ENCODE data around the gene IL1R2.

The IL1R2 gene

DNA sequence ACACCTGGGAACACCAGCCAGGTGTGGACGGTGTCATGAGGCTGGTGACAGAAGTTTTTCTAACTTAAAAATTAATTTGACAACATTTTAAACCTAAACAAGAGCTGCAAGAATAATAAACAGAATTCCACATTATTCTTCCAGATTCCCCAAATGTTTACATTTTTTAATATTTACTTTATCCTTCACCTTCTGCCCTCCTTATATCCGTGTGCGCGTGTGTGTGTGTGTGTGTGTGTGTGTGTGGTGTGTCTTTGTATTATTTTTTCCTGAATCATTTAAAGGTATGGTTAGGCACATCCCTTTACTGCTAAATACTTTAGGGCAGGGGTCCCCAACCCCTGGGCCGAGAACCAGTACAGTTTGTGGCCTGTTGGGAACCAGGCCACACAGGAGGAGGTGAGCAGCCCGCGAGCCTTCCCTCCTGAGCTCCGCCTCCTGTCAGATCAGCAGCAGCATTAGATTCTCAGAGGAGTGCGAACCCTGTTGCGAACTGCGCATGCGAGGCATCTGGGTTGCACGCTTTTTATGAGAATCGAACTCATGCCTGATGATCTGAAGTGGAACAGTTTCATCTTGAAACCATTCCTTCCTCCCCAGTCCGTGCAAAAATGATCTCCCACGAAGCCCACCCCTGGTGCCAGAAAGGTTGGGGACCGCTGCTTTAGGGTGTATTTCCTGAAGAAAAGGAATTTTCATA, 16.4 kb upstream of the IL1R2 start:
- no peak for DNase-seq (ENCODE audit: low spot score)

DNA sequence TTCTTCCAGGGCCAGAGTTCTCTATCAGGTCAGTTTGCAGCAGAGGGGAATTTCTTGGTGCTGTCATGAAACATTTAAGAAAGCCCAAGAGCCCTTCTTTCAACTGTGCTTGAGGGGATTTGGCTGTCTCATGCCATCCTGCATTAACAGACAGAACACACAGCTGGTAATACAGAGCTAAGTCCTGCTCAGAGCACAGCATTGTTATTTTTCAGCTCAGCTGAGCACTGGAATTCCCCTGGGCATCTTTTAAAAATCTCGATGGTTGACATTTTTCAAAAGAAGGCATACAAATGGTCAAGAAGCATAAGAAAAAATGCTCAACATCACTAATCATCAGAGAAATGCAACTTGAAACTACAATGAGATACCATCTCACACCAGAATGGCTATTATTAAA, 14.9 kb upstream of the IL1R2 start:
- no peak for DNase-seq (ENCODE audit: low spot score)

DNA sequence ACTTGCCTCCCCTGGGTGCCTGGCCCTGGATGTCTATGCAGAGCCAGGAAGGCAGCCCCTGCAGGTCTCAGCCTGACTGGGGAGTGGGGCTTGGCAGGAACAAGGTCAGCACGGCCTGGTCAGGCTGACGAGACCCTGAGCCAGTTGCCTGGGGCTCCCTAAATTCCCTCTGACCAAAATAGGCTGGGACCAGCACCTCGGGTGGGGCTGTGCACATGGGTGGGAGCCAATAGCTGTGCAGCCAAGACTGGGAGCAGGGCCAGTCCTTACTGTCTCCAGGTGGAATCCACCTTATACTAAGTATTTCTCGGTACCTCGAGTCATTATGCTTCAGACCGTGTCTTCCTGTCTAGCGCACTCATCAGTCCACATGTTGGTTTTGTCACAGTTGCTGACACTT, 11.4 kb upstream of the IL1R2 start:
- no peak for DNase-seq (ENCODE audit: low spot score)

GRCh38 chr2:101981066-101981465, 10.7 kb upstream of the IL1R2 start:
- DNase-seq (ENCODE audit: low spot score) = no peak

DNA sequence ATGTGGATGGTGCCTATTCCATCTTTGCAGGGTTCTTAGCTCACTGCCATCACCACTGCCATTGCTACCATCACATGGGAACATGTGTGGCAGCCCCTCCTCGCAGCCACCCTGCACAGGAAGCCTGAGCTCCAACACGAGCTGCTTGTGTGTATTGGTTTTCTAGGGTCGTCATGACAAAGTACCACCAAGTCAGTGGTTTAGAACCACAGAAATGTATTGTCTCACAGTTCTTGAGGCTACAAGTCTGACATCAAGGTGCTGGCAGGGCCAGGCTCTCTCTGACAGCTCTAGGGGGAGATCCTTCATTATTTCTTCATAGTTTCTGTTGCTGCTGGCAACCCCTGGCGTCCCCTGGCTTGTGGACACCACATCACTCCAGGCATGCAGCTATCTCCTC, 10.3 kb upstream of the IL1R2 start:
- no peak for DNase-seq (ENCODE audit: low spot score)

DNA sequence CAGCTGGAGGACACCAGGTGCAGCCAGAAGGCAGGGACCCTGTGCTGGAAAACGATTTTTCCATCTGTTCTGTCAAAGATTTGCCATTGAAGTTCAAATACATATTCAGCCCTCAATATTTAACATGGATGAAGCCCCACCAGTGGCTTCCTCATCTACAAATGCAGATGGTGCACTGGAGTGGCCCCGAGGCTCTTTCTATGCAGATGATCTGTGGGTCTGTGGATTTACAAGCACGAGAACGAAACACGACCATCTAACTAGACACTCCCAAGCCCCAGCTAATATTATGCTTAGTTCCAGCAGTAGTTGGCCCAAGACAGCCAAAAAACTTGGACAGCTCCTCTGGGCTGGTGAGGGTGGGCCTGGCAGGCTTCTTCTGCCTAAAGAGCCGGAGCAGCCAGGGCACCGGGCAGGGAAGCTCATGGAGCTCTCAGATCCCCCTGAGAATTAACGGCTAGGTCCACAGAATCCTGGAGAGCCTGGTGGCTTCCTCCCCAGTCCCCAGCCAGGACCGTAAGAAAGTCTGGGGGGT, 9.2 kb upstream of the IL1R2 start:
- DNase-seq (ENCODE audit: low spot score) = no peak

DNA sequence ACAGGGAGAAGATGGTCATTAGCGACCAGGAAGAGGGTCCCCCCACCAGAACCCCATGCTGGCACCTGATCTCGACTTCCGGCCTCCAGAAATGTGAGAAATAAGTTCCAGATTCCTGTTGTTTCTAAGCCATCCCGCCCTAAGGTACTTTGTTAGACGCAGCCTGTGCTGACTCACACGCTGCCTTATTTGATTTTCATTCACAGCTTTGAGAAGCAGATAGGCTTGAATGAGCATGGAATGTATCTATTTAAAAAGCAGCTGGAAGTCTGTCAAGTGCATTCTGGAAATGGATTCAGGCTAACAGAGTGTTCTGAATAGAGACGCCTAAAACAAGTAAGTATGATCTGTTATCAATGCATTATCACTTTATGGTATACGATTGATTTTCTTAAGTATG, 8.3 kb upstream of the IL1R2 start:
- DNase-seq (ENCODE audit: low spot score) = no peak

- DNase-seq (ENCODE audit: low spot score) = peak; percentile 21
These were observed 7.8 kb upstream of the IL1R2 start for GRCh38 chr2:101983928-101984327.

GRCh38 chr2:101984656-101985055, 7.1 kb upstream of the IL1R2 start:
- DNase-seq (ENCODE audit: low spot score) = no peak

- peak; percentile 41 for DNase-seq (ENCODE audit: low spot score)
These were observed 6.5 kb upstream of the IL1R2 start for GRCh38 chr2:101985101-101985792.

DNA sequence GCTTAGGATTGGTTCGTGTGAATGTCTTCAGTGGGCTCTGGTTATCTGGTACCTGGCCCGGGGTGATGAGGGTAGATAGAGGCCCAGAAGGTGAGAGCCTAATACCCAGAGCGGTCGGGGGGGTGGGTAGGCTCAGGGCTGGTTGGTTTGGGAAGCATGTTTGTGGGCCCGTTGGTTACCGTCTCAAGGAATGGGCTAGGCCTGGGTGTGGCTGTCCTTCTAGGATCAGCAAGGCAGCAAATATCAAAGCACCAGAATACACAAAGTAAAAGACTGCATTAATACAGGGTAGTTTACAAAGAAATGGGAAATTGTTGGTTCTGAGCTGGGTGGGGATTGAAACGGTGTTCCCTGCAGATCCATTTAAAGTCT, 6.0 kb upstream of the IL1R2 start:
- DNase-seq (ENCODE audit: low spot score) = no peak

- DNase-seq (ENCODE audit: low spot score) = no peak
These were observed 5.4 kb upstream of the IL1R2 start for GRCh38 chr2:101986376-101986775.

DNA sequence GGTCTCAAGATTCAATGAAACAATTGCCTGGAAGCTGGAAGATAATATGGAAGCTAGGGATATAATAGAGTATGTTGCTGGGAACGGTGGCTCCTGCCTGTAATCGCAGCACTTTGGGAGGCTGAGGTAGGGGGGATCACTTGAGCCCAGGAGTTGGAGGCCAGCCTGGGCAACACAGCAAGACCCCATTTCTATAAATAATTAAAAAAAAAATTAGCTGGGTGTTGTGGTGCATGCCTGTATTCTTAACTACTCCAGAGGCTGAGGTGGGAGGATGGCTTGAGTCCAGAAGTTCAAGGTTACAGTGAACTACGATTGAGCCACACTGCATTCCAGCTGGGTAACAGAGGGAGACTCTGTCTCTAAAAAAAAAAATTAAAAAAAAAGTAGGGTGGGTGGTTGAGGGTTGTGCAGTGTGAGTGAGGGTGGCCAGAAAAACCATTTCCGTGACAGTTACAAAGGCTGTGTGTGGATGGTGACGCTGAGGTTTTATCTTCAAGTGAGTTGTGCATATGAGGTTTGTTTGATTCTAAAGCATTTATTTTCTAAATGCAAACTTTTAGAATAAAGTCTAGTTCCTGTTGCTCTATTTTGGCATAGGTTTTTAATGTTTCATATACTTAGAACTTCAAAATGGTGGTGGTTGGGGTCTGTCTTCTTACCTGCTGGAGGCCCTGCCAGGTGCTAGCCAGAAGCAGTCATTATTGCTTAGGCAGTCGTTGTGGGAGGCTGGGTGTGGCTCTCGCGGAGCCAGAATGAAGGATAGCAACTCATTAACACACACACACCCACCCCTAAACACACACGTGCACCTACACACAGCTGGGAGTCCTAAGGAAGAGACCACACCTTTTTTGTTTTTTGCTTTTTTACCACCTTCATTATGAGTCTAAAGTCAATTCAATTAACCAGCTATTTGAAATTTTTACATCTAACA, 4.7 kb upstream of the IL1R2 start:
- DNase-seq (ENCODE audit: low spot score) = peak; percentile 59

GRCh38 chr2:101987832-101988231, 3.9 kb upstream of the IL1R2 start:
- DNase-seq (ENCODE audit: low spot score) = no peak

GRCh38 chr2:101988541-101988940, 3.2 kb upstream of the IL1R2 start:
- no peak for DNase-seq (ENCODE audit: low spot score)

- no peak for DNase-seq (ENCODE audit: low spot score)
These were observed 1.9 kb upstream of the IL1R2 start for GRCh38 chr2:101989740-101990460.

GRCh38 chr2:101993772-101994171, 2.0 kb downstream of the IL1R2 start:
- no peak for DNase-seq (ENCODE audit: low spot score)

- no peak for DNase-seq (ENCODE audit: low spot score)
These were observed 3.3 kb downstream of the IL1R2 start for GRCh38 chr2:101995019-101995418.

- no peak for DNase-seq (ENCODE audit: low spot score)
These were observed 4.0 kb downstream of the IL1R2 start for GRCh38 chr2:101995804-101996203.

GRCh38 chr2:101998556-101998895, 6.8 kb downstream of the IL1R2 start:
- DNase-seq (ENCODE audit: low spot score) = no peak

DNA sequence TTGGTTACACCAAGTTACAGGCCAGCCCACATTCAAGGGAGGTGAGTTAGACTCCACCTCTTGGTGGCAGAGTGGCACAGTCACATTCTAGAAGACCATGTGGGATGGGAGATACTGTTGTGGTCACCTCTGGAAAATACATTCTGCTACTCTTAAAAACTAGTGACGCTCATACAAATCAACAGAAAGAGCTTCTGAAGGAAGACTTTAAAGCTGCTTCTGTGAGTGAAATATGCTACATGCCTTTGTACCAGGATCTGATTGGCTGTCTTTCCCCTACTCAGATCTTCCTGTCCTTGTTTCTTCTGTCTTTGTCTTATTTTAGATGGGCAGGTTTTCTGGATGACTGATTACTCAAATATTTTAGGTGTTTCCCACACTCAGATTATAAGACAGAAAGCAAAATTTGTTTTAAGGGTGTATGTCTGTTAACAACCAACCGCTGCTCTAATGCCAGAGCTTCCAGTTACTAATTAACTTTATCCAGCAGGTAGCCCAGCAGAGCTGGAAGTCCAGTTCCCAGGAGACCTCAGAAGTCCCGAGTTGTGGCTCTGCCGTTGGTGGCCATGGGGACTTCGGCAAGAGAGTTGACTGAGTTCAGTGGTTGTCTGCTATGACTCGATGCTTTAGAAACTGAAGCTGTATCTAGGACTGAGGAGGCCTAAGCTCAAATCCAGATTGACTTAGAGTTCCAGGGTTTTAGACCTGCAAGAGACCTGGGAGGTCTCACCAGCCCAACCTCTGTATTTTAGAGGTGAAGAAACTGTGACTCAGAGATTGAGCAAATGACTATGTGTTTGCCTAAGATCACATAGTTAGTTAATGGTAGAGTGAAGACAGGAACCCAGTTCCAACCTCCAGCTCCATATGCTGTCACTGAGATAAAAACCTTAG, 7.4 kb downstream of the IL1R2 start:
- DNase-seq (ENCODE audit: low spot score) = peak; percentile 74

Measured in SW480 (cell line).